ENCODE results near the gene COL16A1.

The COL16A1 gene

DNA sequence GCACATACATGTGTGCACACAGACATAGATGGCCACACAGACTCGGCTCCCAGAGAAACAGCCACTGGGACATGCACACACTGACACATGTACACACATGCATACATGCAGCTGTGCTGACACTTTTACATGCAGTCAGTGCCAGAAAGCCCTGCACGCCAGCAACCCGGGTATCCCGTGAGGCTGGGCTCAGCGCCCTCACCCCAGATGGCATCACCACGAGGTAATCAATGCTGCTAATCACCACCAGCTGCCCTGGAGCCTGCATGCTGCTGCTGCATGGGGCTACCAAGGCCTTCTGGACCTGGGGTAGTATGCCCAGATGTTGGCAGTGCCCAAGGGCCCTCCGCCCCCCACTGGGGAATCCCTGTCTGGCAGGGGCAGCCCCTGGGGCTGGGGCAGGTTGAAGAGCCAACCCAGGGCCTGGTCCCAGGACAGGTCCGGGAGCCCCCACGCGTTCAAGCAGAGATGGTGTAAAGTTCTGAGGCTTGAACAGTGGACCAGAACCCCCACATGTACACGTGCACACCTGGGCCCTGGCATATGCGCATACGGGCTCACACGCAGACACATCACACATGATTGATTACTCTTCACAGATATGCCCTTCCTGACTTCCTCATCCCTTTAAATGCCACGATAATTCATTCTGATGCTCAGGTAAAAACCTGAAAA is 2.7 kb upstream of the COL16A1 start:
- DNase-seq (ENCODE audit: low read depth): no peak

DNA sequence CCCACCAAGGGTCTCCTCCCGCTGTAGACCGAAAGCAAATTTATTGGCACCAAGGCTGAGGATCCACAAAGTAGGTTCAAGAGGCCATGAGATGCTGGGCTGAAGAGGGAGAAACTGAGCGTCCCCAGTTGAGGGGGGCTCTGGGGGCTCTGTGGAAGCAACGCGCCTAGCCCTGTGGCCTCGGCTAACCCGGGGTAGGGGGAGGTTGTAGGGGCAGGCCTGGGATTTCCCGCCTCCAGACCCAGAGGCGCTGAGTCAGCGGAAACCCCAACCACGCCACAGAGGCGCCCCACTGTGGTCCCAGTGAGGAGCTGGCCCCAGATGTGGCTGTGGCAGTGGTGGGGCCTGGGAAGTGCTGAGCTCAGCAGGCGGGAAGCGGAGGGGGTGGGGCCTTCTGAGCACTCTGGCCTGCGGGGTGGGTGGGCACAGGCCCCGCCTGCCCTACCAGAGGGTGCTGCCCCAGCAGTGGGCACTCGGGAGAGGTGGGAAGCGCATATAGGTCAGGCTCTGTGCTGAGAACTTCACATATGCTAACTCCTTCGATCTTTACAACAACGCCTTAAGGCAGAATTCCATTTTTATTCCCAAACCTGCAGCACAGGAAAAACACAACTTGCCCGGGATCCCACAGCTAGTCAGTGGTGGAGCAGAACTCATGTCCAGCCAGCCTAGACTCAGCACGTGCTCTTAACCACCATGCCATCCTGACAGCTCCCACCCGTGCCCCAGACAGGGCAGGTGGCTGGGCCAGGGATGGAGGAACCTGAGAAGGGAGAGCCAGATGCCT is 1.5 kb upstream of the COL16A1 start:
- DNase-seq (ENCODE audit: low read depth): peak; percentile 51

DNA sequence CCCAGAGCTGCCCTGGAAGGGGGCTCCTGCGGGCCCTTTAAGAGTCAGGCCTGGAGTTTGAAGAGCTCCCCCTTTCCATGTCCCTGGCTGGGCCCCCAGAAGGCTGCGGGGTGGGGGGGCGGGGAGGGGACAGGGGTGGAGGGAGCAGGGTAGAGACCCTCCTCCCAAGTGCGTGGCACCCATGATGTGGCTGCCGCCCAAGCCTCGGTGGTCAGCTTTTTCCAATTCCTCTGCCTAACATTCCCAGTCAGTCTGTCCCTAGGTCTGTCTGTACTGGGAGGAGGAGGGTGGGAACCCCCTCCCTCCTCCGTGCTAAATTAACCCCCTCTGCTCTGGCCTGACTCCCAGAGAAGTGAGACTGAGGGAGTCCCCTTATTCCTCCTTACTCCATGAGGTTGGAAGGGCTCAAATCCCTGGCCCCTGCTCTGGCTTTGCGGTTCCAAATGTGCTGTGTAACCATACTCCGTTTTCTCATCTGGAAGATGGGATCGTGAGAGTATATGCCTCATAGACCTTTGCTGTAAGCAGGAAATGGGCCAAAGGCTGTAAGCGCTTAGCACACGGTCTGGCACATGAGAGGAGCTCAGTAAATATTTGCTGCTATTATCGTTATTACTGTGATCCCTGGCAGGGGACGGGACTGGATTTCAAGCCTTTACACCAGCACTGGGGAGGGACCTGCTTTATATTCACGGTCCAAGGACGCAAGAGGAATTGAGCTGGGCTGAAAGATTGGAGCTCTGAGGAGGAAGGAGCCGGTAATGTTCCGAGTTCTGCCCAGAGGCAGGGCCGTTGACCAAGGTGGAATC is 658 bp upstream of the COL16A1 start:
- no peak for DNase-seq (ENCODE audit: low read depth)

DNA sequence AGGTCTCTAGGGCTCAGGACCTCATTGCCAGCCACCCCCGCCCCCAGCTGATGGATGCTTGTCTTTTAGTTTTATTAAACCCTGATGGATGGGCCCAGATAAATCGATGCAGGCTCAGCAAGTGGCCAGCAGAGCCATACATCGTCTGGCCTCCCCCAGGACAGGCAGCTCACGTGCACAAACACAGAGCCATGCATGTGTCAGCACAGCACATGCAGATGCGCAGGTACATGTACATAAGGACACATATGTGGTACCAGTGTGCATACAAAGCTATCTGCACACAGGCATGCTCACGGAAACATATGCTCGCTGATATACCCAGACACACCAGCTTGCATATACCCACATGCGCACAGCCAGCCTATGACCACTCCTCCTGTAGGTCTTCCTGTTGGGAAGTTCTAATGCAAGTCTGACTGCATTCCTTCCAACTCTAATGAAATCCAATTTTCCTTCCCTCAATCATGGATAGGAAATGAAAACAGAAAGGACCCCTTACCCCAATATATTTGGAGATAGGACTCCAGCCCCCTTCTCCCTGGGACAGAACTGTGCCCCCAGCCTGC is 897 bp downstream of the COL16A1 start:
- no peak for DNase-seq (ENCODE audit: low read depth)

DNA sequence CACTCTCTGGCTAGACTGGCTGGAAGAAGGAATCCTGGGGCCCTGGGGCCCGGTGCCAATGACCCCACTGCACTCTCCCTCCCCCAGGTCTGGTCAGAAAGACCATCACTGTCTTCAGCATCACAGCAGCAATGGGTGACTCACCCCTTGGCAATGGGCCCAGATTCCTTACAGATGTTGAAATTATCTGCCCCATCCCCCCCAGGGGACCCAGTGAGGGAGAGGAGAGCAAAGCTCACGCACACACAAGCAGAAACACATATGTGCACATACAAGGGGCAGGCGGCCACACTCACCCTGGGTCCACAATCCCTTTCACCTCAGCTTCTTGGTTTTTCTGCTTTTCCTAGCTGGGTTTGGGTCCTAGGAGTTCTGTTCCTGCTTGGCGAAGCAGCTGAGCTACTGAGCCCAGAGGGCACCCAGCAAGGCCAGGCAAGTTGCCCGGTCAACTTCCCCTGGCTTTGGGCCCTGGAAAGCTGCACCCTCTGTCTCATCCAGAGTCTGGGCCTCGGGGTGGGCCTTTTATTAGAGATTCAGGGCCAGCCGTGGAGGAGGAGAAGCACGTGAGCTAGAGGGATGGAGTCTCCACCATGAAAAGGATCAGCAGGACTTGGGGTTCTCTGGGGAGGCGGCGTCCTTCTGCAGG is 2.6 kb downstream of the COL16A1 start:
- no peak for DNase-seq (ENCODE audit: low read depth)

DNA sequence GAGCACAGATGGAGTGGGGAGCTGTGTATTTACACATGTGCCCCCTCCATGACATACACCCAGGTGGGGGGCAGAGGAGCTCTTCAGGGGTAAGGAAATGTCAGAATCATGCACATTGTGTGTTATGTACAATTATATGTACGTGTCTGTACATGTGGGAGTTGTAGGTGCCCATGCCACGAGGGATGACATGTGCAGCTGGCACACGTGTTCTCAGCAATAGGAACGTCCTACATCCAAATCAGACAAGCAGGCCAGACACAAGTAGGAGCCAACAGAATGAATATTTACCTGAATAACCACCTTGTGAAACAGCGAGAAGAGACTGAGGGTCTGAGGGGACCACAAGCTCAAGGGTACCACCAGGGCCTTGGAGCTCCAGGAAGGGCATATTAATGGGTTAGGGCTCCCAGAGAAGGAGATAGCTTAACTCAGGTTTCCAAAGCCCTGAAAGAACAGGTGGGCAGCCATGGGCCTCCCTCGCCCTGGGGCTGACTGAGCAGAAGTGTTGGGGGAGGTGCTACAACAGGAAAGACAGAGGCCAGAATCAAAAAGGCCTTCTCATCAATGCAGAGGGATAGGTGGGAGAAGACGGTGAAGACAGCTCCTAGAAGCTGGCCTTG is 3.2 kb downstream of the COL16A1 start:
- no peak for DNase-seq (ENCODE audit: low read depth)

DNA sequence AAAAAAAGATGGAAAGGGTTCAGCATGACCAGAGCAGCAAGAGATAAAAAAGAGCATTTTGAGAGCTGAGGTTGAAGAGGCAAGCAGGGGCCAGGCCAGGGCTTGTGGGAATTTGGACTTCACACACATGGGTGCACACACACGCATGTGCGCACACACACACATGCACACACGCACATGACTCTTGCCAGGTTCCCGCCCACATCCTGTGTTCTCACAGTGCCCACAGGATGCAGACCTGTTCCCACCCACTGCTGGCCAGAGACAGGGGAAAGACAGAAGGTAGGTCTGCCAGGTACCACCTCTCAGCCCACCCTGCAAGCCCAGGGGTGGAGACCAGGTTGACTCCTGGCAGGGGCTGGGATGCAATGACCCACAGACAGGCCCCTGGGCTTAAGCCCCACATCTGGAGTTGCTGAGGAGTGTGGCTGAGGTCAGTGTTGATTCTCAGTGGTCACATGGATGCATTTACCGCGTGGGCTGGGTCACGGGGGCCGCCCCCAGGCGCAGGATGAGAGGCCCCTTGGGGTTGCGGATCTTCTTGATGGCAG is 4.4 kb downstream of the COL16A1 start:
- no peak for DNase-seq (ENCODE audit: low read depth)

DNA sequence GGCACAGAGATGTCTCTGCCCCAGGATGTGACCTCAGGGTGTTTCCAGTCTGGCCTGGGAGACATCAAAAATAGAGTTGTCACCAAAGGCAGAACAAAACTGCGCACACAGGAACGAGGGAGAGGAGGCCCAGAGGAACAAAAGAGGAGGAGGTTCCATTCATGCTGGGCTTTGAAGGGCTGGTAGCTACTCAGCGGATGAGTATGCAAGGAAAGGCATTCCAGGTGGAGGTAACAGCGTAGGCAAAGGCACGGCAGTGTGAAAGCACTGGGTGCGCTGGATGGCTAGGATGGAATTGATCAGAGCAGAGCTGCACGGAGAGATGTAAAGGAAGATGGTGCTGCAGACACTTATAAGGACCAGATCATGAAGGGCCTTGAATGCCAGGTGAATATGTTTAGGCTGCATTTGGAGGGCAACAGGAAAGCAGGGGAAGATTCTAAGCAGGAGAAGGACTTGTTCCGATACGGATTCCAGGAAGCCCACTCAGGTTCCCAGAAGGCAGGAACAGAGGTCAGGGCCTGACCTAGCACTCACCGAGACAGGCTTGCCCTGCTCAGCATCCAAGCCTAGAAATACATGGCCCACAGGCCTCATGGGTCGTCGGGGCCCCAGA is 6.3 kb downstream of the COL16A1 start:
- DNase-seq (ENCODE audit: low read depth): no peak

DNA sequence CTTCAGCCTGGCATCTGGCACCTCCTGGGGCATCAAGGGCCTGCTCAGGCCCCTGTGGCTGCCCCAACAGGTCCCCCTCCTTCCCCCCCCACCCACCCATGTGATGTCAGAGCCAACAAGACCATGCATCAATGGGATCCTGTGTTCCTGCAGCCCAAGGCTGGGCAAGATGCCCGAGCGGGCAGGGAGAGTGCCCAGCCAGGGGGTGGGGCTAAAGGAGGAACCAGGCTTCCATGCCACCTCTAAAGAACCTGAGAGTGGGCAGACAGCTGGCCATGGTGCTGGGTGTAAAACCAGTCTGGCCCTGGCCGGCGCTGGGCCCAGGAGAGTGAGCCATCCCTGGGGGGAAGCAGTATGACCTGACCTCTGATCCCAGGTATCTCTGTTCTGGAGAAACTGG is 7.6 kb downstream of the COL16A1 start:
- DNase-seq (ENCODE audit: low read depth): no peak

DNA sequence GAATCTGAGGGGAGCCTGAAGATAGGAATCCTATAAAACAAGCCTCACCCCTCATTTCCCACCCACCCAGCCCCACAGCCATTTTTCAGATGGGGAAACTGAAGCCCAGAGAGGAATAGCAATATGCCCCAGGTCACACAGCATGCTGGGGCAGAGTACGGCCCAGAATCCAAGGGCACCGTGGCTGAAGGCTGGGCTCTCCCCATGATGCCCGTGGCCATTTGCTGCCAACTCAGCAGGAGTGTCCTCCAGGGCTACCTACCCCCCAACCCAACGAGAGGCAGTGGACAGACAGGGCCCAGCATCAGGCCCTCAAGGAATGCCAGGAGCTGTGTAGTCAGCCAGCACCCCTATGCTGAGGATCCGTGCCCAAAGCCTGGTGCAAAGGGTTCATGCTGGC is 8.5 kb downstream of the COL16A1 start:
- DNase-seq (ENCODE audit: low read depth): no peak

DNA sequence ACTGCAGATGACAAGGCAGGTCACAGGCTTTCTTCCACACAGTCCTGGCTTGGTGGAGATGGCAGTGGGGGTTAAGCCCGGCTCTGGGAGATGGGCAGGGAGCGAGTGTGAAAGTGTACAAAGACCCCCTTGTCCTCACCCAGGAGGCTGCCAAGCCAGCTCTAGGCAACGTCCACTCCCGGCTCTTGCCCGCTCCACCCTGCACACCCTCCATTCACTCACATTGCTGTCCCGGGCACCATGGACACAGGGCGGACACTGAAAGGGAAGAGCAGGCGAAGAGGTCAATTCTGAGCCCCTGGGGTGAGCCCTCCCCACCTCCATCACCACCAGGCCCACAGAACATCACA is 8.9 kb downstream of the COL16A1 start:
- no peak for DNase-seq (ENCODE audit: low read depth)

DNA sequence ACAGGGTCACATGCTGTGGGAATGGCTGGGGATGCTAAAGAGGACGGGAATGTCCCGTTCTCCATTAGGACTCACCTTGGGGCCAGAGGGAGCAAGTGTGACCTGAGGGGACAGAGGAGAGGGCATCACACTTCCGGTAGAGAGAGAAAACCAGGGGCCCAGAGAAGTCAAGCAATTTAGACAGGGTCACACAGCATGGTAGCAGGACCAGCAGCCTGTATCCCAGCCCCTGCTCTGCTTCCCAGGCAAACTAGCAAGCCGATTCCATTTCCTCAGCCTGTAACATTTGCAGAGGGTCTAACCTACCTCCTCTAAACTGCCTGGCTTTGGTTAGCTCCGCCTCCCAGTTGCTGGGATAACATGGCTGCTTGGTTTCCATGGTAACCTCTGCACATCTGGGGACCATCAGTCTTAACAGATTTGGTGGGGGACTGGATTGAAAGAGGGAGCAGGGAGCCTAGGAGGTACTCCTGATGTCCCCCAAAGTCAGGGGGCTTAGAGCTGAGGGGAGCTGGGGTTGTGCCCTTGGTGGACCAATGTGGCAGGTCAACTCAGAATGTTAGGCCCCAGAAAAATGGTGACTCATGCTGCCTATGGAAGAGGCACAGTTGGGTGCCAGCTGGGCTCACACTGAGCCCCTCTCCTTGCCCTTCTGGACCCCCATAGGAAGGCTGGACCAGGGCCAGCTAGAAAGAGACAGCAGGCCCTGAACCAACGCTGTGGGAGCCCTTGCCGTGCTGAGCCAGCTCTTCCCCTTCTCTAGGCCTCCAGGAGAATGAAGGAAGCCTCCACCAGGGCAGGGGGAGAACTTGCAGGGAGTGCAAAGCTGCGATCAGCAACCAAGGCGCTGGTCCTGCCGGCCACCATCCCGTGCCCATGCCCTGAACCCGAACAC is 9.5 kb downstream of the COL16A1 start:
- no peak for DNase-seq (ENCODE audit: low read depth)

DNA sequence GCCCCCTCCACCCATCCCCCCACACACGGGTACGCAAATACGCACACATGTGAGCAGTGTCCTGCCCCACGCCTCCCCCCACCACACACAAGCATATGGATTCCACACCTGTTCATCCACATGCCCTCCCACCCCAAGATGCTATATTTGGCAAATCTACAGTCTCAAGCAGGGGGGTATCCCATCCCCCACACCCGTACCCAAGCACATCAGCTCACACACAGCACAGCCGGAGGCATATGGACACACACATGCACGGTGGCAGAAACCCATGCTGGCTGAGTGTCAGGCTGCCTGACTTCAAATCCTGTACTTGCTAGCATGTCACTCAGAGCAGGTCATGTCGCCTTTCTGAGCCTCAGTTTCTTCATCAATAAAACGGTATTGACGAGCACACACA is 10.6 kb downstream of the COL16A1 start:
- no peak for DNase-seq (ENCODE audit: low read depth)

DNA sequence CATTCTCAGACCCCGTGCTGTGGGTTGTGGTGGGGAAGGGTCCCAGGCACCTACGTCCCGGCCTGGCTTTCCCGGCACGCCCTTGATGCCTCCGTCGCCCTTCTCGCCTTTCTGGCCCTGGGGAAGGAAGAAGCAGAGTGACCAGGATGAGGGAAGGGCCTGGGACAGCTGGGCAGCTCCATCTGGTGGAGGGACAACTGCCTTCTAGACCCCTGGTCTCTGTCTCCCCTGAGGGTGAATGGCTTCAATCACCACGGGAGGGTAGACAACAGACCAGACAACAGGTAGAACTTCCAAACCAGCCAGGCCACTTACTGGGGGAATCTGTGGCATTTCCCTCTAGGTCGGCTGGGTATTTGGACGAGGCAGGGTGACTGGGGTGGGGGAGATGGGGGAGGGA is 11.9 kb downstream of the COL16A1 start:
- DNase-seq (ENCODE audit: low read depth): no peak

DNA sequence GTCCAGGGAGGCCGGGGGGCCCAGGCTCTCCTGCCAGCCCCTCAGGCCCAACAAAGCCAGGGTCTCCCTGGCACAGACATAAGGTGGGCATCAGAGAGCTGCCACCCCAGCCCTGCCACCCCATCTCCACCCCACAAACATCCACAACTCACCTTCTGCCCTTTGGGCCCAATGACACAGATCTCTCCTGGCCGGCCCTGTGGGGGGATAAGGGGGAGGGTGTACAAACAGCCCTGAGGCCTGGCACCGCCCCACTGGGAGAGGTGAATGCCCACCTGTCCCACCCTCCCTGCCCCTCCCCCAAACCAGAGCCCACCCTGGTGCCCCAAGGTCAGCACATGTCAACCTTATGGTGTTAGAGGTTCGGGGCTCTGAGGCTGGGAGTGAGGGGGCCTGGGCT is 12.4 kb downstream of the COL16A1 start:
- no peak for DNase-seq (ENCODE audit: low read depth)

DNA sequence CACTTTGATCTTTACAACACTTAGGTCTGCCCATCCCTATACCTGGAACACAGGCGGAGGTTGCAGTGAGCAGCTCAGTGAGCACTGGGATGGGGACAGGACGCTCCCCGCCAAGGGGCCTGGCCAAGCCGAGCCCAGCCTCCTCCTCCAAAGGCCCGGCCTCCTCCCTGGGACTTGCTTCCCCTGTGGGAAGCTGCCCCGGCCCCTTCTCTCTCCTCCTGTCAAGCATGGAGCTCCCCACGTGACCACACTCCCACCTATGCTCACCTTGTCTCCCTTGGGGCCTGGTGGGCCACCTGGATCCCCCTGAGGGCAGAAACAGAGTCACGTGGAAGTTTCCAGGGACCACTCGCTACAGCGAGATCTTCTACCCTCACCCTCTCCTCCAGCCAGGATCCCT is 12.9 kb downstream of the COL16A1 start:
- no peak for DNase-seq (ENCODE audit: low read depth)

DNA sequence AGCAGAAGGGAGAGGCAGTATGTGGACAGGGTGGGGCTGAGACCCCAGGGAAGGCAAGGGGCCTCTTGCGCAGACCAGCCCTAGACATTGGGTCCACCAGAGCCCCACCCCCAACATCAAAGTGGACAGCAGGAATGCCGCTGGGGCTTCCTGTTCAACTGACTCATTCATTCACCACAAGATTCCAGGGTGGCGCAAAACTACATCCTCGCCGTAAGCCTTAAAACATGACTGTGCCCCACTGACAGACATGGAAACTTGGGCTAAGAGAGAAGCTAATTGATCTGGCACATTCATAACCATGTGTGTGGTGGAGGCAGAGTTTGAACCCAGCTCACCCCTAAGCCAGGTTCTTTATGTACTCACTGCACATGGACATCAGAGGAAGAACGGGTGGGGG is 14.0 kb downstream of the COL16A1 start:
- DNase-seq (ENCODE audit: low read depth): no peak

DNA sequence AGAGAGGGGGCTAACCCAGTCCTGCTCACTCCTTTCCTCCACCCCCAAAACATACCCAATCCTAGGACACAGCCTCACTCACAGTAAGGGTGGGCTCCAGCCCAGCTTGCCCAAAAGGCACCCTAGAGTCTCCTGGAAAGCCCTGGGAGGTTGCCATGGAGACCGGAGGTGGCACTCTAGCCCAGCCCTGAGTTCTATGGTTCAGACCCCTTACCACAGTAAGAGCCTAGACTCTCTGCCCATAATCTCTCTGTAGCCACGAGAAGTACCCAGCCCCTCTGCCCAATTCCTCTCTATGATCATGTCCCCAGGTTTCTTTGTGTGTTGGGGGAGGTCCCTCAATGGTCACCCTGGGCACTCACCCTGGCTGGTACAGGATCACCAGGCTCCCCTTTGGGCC is 14.4 kb downstream of the COL16A1 start:
- DNase-seq (ENCODE audit: low read depth): no peak

DNA sequence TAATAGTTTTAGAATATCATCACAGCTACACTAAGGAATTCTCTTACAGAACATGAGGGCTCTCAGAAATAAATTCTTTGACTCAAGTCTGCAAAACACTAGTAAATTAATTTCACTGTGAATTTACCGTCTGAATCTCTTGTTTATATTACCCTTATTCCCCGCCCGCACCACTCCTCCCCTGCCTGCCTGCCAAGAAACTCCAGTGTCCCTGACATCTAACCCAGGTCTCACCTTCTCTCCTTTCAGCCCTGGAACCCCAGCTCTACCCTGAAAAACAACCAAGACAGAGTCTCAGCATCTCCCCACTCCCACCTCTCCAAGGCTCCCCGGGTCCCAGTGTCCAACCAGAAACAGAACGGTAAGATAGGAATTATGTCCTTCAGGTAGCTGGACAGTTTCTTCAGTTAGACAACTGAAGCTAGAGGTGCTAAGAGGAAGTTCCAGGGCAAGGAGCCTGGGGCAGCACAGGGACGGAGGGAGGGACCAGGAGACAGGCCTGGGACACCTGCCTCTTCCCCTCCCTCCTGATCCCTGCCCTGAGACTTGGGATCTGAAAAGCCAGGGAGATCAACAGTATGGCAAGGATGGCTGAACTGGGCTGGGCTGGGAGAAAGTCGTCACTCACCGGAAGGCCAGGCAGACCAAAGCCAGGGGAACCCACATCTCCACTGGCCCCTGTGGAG is 15.4 kb downstream of the COL16A1 start:
- no peak for DNase-seq (ENCODE audit: low read depth)

Data from stimulated activated CD8-positive, alpha-beta memory T cell treated with anti-CD3 and anti-CD28 coated beads, Interleukin-15, amount 100 ng/mL, for 24 hours (primary cell).